Caco-2 (cell line): Measurements from ENCODE around the gene DGKB. TPM values are rescaled to one million over a fixed set of nuclear protein-coding genes. Genes with fewer than 3 reads are reported as not detected.

Source experiments
- BruUV-seq: library from RNA; stranded (reverse); fragments of 400-500 nt; replicated peaks from 2 replicates; lab custom pipeline; 2021; lab: Mats Ljungman, UMichigan
- CTCF ChIA-PET: fragments of 300-600 bp; sonication (Branson Sonifier 250); formaldehyde crosslinking; loops from one replicate; lab custom pipeline; 2022; ENCODE audit warnings: antibody characterized with exemption; lab: Charles Lee
- POLR2A ChIA-PET: fragments of 300-600 bp; sonication (Branson Sonifier 250); formaldehyde crosslinking; loops from one replicate; lab custom pipeline; 2022; ENCODE audit warnings: antibody characterized with exemption; lab: Charles Lee
- DNase-seq, 2 experiments: peaks; one replicate each; pipeline versions ENCODE4 v3.0.0 to v3.0.0-alpha.2; 2020 to 2022
- H3K27me3 ChIP-seq: replicated peaks from 2 replicates; pipeline ENCODE4 v1.6.0; 2011; ENCODE audit warnings: low read length; ENCODE audit not compliant: control insufficient read depth, insufficient read depth
- H3K36me3 ChIP-seq: 2 replicates; pipeline ENCODE4 v1.5.1; 2011; ENCODE audit warnings: low read length; ENCODE audit not compliant: control insufficient read depth, insufficient read depth
- H3K4me1 ChIP-seq: fragments of 250-450 bp; sonication (Bioruptor Pico); 2 replicates; pipeline ENCODE4 v1.5.1; 2020; ENCODE audit warnings: mild to moderate bottlenecking
- H3K4me3 ChIP-seq: 2 replicates; pipeline ENCODE4 v1.5.1; 2011; ENCODE audit warnings: low read depth, mild to moderate bottlenecking, control low read depth, low read length
- H3K9me3 ChIP-seq: fragments of 250-450 bp; sonication (Bioruptor Pico); 2 replicates; pipeline ENCODE4 v1.5.1; 2020; ENCODE audit warnings: mild to moderate bottlenecking, moderate library complexity
- H3K27ac Mint-ChIP-seq: one replicate; pipeline ENCODE4 v1.8.0; 2022; ENCODE audit warnings: mixed read lengths; ENCODE audit not compliant: unreplicated experiment
- H3K27me3 Mint-ChIP-seq: one replicate; pipeline ENCODE4 v1.8.0; 2022; ENCODE audit warnings: mixed read lengths; ENCODE audit not compliant: insufficient read depth, unreplicated experiment
- H3K36me3 Mint-ChIP-seq: one replicate; pipeline ENCODE4 v1.8.0; 2022; ENCODE audit warnings: mild to moderate bottlenecking, mixed read lengths; ENCODE audit not compliant: insufficient read depth, unreplicated experiment
- H3K4me1 Mint-ChIP-seq: one replicate; pipeline ENCODE4 v1.8.0; 2022; ENCODE audit warnings: low read depth, mixed read lengths; ENCODE audit not compliant: unreplicated experiment
- H3K4me3 Mint-ChIP-seq: one replicate; pipeline ENCODE4 v1.8.0; 2022; ENCODE audit warnings: mild to moderate bottlenecking, moderate library complexity, mixed read lengths; ENCODE audit not compliant: unreplicated experiment
- H3K9me3 Mint-ChIP-seq: one replicate; pipeline ENCODE4 v1.8.0; 2022; ENCODE audit warnings: mixed read lengths; ENCODE audit not compliant: unreplicated experiment
- intact Hi-C: fragments of 100-400 bp; cut with micrococcal nuclease; formaldehyde crosslinking; loops from one replicate; pipeline ENCODE4 v1.10.0; 2022; ENCODE audit not compliant: unreplicated experiment
- total RNA-seq: library from RNA; stranded (reverse); gene quantifications from 2 replicates; pipeline ENCODE4 v1.2.3, GENCODE V29; 2022
- TF ChIP-seq, protein P1 (sequence below), 2 experiments: fragments of 200-600 bp in 1 of 2; IDR thresholded peaks; 1 replicate in 1 of 2; 2 replicates in 1 of 2; pipeline versions ENCODE4 v1.5.1 to v1.8.0; 2011 to 2022; ENCODE audit warnings: antibody characterized with exemption in 1 of 2, control low read depth in 1 of 2, inconsistent platforms in 1 of 2, low read depth in 1 of 2, low read length in 1 of 2, mild to moderate bottlenecking in 1 of 2, moderate library complexity in 1 of 2; ENCODE audit not compliant: insufficient read depth in 1 of 2, severe bottlenecking in 1 of 2, unreplicated experiment in 1 of 2

DGKB gene
- total RNA-seq, 1 experiment from 2014 or later: 0.39 TPM

DNA sequence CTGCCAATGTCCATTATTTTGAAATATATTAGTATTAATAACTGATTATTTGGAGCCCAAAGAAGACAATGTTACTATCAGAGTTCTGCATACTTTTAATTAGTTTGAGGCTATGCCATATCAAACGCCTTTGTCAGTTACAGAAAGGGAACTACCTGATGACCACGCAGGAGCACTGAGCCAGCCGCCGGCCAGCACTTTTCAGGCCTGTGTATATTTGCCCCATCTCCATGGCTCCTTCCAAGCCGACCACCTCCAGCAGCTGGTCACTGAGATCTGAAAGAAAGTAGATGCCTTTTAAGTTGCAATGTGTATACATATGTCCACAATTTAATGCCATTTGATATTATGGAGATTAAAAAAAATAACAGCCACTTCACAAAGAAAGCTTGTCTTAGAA lies 724.7 kb downstream of the DGKB start:
- Mint-ChIP-seq H3K27ac (no peak overlapping the region), H3K27me3 (peaks cover 3% of the 10 kb centered on the region), H3K9me3 (no peaks in the 10 kb centered on the region), H3K36me3 (no peaks in the 10 kb centered on the region), H3K4me1 (no peaks in the 10 kb centered on the region), H3K4me3 (no peak overlapping the region)
- no peaks in the 10 kb centered on the region for H3K27me3 ChIP-seq
- ChIA-PET POLR2A (no interaction called here), CTCF (no interaction called here)
- H3K4me1 ChIP-seq: no peaks in the 10 kb centered on the region
- no TSS peak for BruUV-seq
- H3K4me3 ChIP-seq: no peak overlapping the region
- H3K36me3 ChIP-seq: no peaks in the 10 kb centered on the region
- no peak for DNase-seq
- intact Hi-C loops: no loop called here
- no peaks in the 10 kb centered on the region for H3K9me3 ChIP-seq
- TF ChIP-seq, protein P1, sequence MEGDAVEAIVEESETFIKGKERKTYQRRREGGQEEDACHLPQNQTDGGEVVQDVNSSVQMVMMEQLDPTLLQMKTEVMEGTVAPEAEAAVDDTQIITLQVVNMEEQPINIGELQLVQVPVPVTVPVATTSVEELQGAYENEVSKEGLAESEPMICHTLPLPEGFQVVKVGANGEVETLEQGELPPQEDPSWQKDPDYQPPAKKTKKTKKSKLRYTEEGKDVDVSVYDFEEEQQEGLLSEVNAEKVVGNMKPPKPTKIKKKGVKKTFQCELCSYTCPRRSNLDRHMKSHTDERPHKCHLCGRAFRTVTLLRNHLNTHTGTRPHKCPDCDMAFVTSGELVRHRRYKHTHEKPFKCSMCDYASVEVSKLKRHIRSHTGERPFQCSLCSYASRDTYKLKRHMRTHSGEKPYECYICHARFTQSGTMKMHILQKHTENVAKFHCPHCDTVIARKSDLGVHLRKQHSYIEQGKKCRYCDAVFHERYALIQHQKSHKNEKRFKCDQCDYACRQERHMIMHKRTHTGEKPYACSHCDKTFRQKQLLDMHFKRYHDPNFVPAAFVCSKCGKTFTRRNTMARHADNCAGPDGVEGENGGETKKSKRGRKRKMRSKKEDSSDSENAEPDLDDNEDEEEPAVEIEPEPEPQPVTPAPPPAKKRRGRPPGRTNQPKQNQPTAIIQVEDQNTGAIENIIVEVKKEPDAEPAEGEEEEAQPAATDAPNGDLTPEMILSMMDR (IDR thresholded peaks at IDR 0.05; ENCODE audit: insufficient read depth in 1 of 2, low read depth in 1 of 2, low read length in 1 of 2, severe bottlenecking in 1 of 2, unreplicated experiment in 1 of 2): no peak

DNA sequence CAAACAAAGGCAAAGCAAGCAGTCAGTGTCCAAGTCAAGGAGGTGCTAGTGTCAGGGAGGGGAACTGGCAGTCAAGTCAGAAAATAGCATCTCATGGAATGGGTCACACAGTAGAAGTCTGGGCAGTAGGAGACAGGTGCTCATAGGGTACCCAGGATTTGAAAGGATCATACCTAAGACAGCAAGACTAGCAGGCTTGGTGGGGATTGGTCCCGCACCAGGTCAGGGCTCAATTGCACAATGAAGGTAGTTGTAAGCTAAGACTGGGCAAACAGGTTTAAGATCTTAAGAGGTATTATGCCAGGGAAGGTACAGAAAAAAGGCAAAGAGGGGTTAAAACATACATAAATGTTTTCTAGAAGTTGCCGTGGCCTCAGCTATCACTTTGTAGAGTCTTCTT lies 731.7 kb downstream of the DGKB start:
- TF ChIP-seq, protein P1 (IDR thresholded peaks at IDR 0.05; ENCODE audit: insufficient read depth in 1 of 2, low read depth in 1 of 2, low read length in 1 of 2, severe bottlenecking in 1 of 2, unreplicated experiment in 1 of 2): no peak
- BruUV-seq: no TSS peak
- CTCF ChIA-PET: no interaction called here
- intact Hi-C loops: no loop called here
- no peaks in the 10 kb centered on the region for H3K27me3 ChIP-seq
- DNase-seq: no peak
- H3K4me3 Mint-ChIP-seq: no peak overlapping the region
- no peaks in the 10 kb centered on the region for H3K4me1 ChIP-seq
- no peak overlapping the region for H3K27ac Mint-ChIP-seq
- no peak overlapping the region for H3K4me3 ChIP-seq
- no peaks in the 10 kb centered on the region for H3K36me3 ChIP-seq
- POLR2A ChIA-PET: no interaction called here
- H3K4me1 Mint-ChIP-seq: no peaks in the 10 kb centered on the region
- no peaks in the 10 kb centered on the region for H3K9me3 ChIP-seq
- no peaks in the 10 kb centered on the region for H3K36me3 Mint-ChIP-seq
- H3K9me3 Mint-ChIP-seq: peaks cover 12% of the 10 kb centered on the region
- no peaks in the 10 kb centered on the region for H3K27me3 Mint-ChIP-seq

DNA sequence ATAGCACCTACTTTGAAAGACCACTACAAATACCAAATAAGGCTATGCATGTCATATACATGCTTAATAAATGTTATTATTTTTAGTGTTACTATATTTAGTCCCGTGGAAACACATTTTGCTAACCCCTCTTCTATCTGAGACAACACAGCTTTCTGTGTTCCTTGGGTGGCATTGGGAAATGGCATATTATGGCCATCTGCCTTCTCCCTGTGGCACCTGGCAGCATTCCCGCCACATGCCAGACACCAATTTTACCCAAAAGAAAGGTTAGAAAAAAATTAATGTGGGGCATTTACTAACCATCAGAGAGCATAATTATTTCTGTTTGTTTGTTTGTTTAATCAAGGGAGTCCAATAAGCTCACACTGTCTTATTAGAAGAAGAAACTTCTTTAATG lies 744.4 kb downstream of the DGKB start:
- Mint-ChIP-seq H3K4me1 (no peaks in the 10 kb centered on the region), H3K27me3 (no peaks in the 10 kb centered on the region), H3K27ac (no peak overlapping the region), H3K36me3 (no peaks in the 10 kb centered on the region), H3K4me3 (no peak overlapping the region), H3K9me3 (no peaks in the 10 kb centered on the region)
- ChIA-PET POLR2A (no interaction called here), CTCF (no interaction called here)
- BruUV-seq: no TSS peak
- TF ChIP-seq, protein P1 (IDR thresholded peaks at IDR 0.05; ENCODE audit: insufficient read depth in 1 of 2, low read depth in 1 of 2, low read length in 1 of 2, severe bottlenecking in 1 of 2, unreplicated experiment in 1 of 2): no peak
- Histone ChIP-seq H3K36me3 (no peaks in the 10 kb centered on the region), H3K4me1 (no peaks in the 10 kb centered on the region), H3K9me3 (no peaks in the 10 kb centered on the region), H3K4me3 (no peak overlapping the region), H3K27me3 (no peaks in the 10 kb centered on the region)
- intact Hi-C loops: no loop called here
- no peak for DNase-seq
